ENCODE measurements around the gene MORN1. TPM values are rescaled to one million over a fixed set of nuclear protein-coding genes. Genes with fewer than 3 reads are reported as not detected.

MORN1 gene
- total and polyA plus RNA-seq, 2 of the 8 experiments (the other 6 are each of a cell fraction or from before 2014, with no cell fraction given): 5.0 to 9.1 TPM

DNA sequence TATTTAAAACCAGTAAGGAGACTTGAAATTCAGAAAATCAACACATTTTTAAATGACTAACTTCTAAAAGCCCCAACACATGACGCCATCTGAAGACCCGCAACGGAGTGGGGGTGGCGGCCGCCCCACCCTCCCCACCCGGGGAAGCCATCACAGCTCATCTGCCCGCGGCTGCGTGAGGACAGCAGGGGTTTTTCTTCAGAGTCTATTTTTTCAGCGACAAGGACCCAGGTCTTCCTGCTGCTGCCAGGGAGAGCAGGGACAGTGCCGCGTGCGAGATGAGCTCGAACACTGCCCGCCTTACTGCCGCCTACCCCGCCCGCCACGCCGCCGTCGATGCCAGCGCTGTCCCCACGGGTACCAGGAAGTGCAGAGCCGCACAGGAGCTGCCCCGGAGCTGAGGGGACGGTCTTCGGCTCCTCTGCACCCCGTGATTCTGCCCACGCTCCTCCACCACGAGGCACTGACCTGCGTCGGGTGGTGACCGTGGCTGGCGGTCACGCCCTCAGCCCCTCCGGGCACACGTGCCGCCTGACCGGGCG lies 84.2 kb downstream of the MORN1 start:
- Histone ChIP-seq H3K27me3 (replicated peaks in 1 of 4; ENCODE audit: control insufficient read depth in 3 of 4, extremely low read depth in 1 of 4, insufficient read depth in 3 of 4, low read length in 3 of 4) (no peaks in the 10 kb centered on the region), H3K4me3 (ENCODE audit: extremely low read depth in 1 of 4, insufficient read depth in 2 of 4, low read depth in 3 of 4, low read length in 4 of 4) (no peak overlapping the region), H2BK15ac (ENCODE audit: low read length) (no peak overlapping the region), H3K79me1 (ENCODE audit: low read depth, low read length) (peaks cover 4% of the 10 kb centered on the region), H2AK5ac (ENCODE audit: low read depth, low read length) (no peak overlapping the region), H2AFZ (ENCODE audit: low read length) (no peak overlapping the region), H3K56ac (replicated peaks; ENCODE audit: insufficient read length, low read depth, low read length) (no peak overlapping the region), H3K9ac (replicated peaks in 1 of 4; ENCODE audit: extremely low read depth in 1 of 4, low read depth in 3 of 4, low read length in 3 of 4) (no peak overlapping the region), H3K23ac (ENCODE audit: insufficient read length) (no peak overlapping the region), H3K36me3 (ENCODE audit: control insufficient read depth in 2 of 4, insufficient read depth in 4 of 4, low read length in 3 of 4) (peaks cover 6 to 47% (median 29%) of the 10 kb centered on the region in 4 experiments; a peak in 6 of 8 replicates), H2BK120ac (replicated peaks; ENCODE audit: low read depth, low read length) (no peak overlapping the region), H3K4me1 (replicated peaks in 1 of 4; ENCODE audit: control insufficient read depth in 3 of 4, insufficient read depth in 4 of 4, low read length in 3 of 4) (peaks cover 4 to 15% (median 10%) of the 10 kb centered on the region in 4 experiments), H4K5ac (ENCODE audit: insufficient read length, low read depth, low read length) (no peak overlapping the region), H3K23me2 (ENCODE audit: low read depth, low read length) (no peaks in the 10 kb centered on the region), H3K4ac (replicated peaks; ENCODE audit: insufficient read length, low read depth, low read length) (no peak overlapping the region), H3K27ac (ENCODE audit: low read depth, low read length) (no peak overlapping the region; the same call in 1 of the 2 replicates), H3K79me2 (ENCODE audit: control insufficient read depth in 1 of 2, insufficient read depth in 2 of 2, low read length in 2 of 2) (peaks cover 0 to 6% of the 10 kb centered on the region in 2 experiments; a peak in 1 of 4 replicates), H3K9me3 (ENCODE audit: insufficient read depth in 2 of 2, low read depth in 1 of 2, low read length in 1 of 2) (no peaks in the 10 kb centered on the region), H4K20me1 (replicated peaks in 1 of 2; ENCODE audit: control insufficient read depth in 1 of 2, insufficient read depth in 2 of 2, low read length in 2 of 2) (peaks cover 3 to 20% of the 10 kb centered on the region in 2 experiments), H3K14ac (ENCODE audit: insufficient read length) (no peak overlapping the region), H4K91ac (replicated peaks; ENCODE audit: insufficient read length, low read length) (no peak overlapping the region), H2BK12ac (ENCODE audit: low read depth, low read length) (no peak overlapping the region), H3K18ac (ENCODE audit: extremely low read depth, low read length) (no peak overlapping the region), H4K8ac (ENCODE audit: extremely low read depth, insufficient read depth, low read length) (no peak overlapping the region), H2BK5ac (ENCODE audit: low read depth, low read length) (no peak overlapping the region), H3K4me2 (ENCODE audit: insufficient read depth in 1 of 2, low read depth in 2 of 2, low read length in 2 of 2) (no peak overlapping the region), H2BK20ac (ENCODE audit: low read length) (no peak overlapping the region)
- DNase-seq (ENCODE audit: low read depth in 1 of 2, low spot score in 2 of 2): no peak
- FAIRE-seq: no peak
- ChIA-PET CTCF (ENCODE audit: partially characterized antibody) (interaction anchor here (0.8 to 2.6 kb wide), 10 partner anchors 8 to 1179 kb away, joined by 3 to 13 read pairs (median 3); no protein-coding TSS in a partner anchor), POLR2A (ENCODE audit: partially characterized antibody) (interaction anchor here (0.9 to 1.5 kb wide), 4 partner anchors 8 to 78 kb away, joined by 3 to 4 read pairs (median 3); no protein-coding TSS in a partner anchor)
- TF ChIP-seq KDM5A (IDR thresholded peaks at IDR 0.05; ENCODE audit: low read length) (no peak), ZNF274 (IDR thresholded peaks at IDR 0.05; ENCODE audit: borderline replicate concordance, extremely low read depth, low read length) (no peak), SP1 (IDR thresholded peaks at IDR 0.05; ENCODE audit: low read depth, low read length) (no peak), POLR2AphosphoS5 (IDR thresholded peaks at IDR 0.05; ENCODE audit: low read depth, low read length) (no peak), CEBPB (IDR thresholded peaks at IDR 0.05; ENCODE audit: low read depth, low read length) (no peak), CTBP2 (IDR thresholded peaks at IDR 0.05; ENCODE audit: borderline replicate concordance, insufficient read depth, insufficient read length, low read length) (no peak), TEAD4 (IDR thresholded peaks at IDR 0.05; ENCODE audit: low read depth, low read length) (no peak), PHF8 (conservative IDR thresholded peaks at IDR 0.05; ENCODE audit: low read depth, low read length) (no peak), RFX5 (IDR thresholded peaks at IDR 0.05; ENCODE audit: borderline replicate concordance, low read depth, low read length) (no peak), NRF1 (IDR thresholded peaks at IDR 0.05; ENCODE audit: low read depth, low read length) (no peak), ASH2L (IDR thresholded peaks at IDR 0.05; ENCODE audit: low read length) (no peak), RXRA (IDR thresholded peaks at IDR 0.05; ENCODE audit: insufficient read depth, low read depth, low read length) (no peak)
- TF ChIP-seq, protein P1, sequence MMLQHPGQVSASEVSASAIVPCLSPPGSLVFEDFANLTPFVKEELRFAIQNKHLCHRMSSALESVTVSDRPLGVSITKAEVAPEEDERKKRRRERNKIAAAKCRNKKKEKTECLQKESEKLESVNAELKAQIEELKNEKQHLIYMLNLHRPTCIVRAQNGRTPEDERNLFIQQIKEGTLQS (IDR thresholded peaks at IDR 0.05; ENCODE audit: insufficient read depth, low read depth, low read length): no peak
- 98% methylated on average over 35 of the region's 41 CpGs; no CpG with 5 or more reads in 1 of the 2 experiments for WGBS, 2 experiments (ENCODE audit: extremely low coverage in 1 of 2, insufficient coverage in 1 of 2, insufficient read length in 1 of 2, insufficient replicate concordance in 2 of 2, low coverage in 1 of 2, low lambda C conversion rate in 2 of 2, missing lambda C conversion rate in 1 of 2)

Measured in H1 (cell line).